GM18868 (cell line): ENCODE data around the gene AQP10.
"Not testable (repeated sequence)": the region's sequence is repeated elsewhere in the genome, so short reads cannot be mapped to it uniquely, and the experiment has no call there.

ENCODE experiments used
- ATAC-seq: cut with Tn5 transposase; IDR thresholded peaks from one replicate; pipeline ENCODE4 v1.9.1; 2021; ENCODE audit warnings: mild to moderate bottlenecking, moderate library complexity; ENCODE audit not compliant: unreplicated experiment

The AQP10 gene, protein sequence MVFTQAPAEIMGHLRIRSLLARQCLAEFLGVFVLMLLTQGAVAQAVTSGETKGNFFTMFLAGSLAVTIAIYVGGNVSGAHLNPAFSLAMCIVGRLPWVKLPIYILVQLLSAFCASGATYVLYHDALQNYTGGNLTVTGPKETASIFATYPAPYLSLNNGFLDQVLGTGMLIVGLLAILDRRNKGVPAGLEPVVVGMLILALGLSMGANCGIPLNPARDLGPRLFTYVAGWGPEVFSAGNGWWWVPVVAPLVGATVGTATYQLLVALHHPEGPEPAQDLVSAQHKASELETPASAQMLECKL

DNA sequence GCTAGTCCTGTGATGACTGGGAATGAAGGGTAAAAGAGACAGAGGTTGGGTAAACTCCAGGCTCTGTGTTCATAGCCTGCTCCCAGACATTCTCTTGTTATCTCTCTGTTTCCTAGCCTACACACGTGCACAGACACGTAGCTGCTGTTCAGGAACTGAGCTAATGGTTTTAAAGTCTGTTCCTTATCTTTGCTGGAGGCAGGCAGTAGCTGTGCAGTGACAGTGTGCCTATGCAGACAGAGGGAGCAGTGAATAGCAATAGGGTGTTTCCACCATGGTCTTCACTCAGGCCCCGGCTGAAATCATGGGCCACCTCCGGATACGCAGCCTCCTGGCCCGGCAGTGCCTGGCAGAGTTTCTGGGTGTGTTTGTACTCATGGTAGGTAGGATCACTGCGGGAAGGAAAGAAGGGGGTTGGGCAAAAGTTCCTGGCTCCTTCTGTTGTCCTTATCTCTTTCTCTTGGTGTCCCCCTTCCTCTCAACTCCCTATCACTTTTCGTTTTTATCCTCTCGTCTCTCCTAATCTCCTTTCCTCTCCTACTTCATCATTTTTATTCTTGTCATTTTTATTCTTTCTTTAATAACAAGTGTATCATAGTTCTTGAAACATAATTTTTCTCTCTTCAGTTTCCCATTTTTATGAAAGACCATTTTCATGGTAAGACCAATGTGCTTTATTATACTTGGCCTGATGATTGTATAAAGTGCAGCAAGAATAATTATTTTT, at the start of gene AQP10:
Gene AQP10 (plus strand): TSS at position 212 of the 727 bp plus-strand sequence. CDS start 63 bp downstream, at position 275.
- no peak for ATAC-seq

DNA sequence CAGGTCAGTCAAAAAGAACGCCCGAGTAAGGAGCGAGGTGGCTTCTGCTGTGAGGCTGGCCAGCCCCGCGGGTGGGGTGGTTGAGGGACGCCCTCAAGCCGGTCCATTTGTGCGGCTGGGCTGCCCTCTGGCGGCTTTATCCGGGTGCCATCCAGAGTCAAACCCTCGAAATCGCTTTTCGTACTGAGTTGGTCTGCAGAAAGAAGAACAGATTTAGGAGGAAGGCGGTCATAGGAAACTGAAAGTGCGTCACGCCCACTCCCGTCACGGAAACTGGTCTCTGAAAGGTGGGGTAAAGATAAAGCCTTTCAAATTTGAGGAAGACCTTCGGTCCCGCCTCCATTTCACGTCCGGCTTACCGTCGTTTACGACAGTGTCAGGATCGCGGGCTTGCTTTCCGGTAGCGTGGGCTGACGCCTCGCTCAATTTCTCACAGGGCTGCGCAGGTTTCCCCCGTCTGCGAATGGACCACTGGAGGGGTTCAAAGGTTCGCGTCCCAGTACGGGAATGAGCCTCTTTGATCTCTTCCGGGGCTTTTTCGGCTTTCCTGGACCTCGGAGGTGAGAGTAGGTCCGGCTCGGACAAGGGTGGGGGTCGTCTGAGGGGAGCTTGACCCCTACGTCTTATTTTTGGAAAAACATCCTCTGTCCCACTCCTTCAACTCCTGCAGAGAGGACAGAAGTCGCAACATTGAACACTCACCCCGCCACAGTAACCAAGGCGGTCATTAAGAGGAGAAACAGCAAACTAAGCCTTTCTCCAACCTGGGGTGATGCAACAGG, 48.5 kb upstream of the AQP10 start, which contains the start of gene HAX1:
Gene HAX1 (plus strand): TSS at position 413 of the 782 bp plus-strand sequence. CDS start 95 bp downstream, at position 508.
- peak; percentile 88 for ATAC-seq

DNA sequence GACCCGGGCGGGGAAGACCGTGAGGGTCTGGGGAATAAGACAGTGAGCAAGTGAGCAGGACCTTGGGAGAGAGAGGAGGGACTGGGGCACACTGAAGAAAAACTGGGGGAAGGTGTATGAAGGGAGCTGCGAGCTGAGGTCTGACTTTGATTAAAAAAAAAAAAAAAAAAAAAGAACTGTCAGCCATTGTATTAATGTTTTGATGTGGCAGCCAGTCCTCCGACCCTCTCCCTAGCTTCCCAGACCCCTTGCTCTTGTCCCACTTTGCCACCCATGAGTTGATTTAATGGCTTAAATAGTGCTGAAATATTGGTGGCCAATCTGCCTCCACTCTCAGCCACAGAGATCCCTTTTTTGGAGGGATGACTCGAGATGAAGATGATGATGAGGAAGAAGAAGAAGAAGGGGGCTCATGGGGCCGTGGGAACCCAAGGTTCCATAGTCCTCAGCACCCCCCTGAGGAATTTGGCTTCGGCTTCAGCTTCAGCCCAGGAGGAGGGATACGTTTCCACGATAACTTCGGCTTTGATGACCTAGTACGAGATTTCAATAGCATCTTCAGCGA, 47.8 kb upstream of the AQP10 start:
- no peak for ATAC-seq

DNA sequence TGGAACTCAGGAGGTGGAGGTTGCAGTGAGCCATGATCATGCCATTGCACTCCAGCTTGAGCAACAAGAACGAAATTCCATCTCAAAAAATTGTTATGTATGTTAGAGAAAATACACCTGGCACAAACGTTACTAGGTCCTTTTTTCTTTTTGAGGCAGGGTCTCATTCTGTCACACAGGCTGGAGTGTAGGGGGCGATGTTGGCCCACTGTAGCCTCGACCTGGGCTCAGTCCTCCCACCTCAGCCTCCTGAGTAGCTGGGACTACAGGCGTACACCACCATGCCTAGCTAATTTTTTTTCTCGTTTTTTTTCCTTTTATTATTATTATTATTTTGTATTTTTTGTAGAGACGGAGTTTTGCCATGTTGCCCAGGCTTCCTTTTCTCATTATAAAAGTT, 44.1 kb upstream of the AQP10 start:
- ATAC-seq = no peak

DNA sequence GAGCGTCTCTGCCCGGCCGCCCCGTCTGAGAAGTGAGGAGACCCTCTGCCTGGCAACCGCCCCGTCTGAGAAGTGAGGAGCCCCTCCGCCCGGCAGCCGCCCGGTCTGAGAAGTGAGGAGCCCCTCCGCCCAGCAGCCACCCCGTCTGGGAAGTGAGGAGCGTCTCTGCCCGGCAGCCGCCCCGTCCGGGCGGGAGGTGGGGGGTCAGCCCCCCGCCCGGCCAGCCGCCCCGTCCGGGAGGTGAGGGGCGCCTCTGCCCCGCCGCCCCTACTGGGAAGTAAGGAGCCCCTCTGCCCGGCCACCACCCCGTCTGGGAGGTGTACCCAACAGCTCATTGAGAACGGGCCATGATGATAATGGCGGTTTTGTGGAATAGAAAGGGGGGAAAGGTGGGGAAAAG, 33.3 kb upstream of the AQP10 start:
- not testable (repeated sequence) for ATAC-seq

DNA sequence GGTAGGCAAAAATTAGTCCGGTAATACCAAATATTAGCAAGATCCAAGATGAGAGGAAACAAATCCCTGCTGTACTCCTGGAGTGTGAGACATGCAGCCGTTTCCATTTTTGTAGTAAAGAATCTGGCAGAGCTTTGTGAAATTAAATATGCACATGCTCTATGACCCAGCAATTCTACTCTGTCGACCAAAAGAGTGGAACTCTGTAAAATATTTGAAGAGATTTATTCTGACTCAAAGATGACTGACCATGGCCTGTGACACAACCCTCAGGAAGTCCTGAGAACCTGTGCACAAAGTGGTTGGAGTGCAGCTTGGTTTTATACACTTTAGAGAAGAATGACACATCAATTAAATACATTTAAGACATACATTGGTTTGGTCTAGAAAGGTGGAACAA, 32.2 kb upstream of the AQP10 start:
- no peak for ATAC-seq

DNA sequence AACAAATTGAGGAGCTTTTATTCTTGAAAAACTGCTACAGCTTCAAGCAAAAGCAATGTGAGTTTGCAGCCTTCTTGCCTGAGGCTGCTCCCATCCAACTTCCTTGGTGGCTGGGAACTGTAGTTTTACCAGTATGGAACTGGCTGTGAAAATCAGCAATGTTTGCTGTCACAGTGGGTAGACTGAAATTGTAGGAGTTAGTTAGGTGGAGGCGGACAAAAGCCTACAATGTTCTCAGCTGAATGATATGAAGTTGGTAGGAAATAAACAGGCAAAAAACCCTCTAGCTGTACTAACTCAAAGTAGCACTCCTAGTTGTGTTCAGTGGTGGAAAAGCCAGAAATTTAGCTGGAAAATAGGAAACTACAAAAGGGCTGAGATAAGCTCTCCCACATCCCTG, 30.0 kb upstream of the AQP10 start:
- no peak for ATAC-seq

DNA sequence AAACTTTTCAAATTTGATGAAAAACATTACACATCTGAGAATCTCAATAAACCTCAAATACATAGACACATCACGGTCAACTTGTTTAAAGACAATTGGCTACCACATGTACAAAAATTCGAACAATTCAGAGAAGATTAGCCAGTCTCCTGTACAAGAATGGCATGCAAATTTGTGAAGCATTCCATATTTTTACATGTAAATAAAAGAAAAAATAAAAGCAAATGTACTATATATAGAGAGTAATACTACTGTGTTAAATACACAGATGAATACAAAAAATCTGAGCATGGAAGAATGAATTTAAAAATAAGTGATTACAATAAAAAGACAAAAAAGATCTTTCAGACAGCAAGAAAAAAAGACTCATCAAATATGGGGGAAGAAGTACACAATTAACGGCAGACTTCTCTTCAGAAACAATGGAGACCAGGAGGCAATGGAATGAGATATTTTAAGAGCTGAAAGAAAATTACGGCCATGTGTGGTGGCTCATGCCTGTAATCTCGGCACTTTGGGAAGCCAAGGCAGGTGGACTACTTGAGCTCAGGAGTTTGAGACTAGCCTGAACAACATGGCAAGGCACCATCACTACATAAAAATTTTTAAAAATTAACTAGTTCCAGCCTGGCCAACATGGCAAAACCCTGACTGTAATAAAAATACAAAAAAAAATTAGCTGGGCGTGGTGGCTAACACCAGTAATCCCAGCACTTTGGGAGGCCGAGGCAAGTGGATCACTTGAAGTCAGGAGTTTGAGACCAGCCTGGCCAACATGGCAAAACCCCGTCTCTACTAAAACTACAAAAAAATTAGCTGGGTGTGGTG, 25.3 kb upstream of the AQP10 start:
- ATAC-seq = no peak

DNA sequence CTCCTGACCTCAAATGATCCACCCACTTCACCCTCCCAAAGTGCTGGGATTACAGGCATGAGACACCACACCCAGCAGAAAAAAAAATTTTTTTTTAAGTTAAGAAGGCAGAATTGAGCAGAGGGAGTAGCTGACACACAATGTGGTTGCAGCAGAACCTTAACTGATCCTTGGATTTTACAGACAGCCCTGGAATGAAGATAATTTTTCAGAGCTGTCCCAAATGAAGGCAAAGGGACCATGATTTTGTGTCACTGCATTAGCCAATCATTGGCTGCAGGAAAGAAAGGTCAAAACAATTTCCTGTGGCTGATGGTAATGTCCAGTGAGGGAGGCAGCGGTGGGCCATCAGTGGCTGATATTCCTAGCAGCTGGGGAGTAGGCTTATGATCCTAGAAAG, 19.3 kb upstream of the AQP10 start:
- ATAC-seq = no peak

DNA sequence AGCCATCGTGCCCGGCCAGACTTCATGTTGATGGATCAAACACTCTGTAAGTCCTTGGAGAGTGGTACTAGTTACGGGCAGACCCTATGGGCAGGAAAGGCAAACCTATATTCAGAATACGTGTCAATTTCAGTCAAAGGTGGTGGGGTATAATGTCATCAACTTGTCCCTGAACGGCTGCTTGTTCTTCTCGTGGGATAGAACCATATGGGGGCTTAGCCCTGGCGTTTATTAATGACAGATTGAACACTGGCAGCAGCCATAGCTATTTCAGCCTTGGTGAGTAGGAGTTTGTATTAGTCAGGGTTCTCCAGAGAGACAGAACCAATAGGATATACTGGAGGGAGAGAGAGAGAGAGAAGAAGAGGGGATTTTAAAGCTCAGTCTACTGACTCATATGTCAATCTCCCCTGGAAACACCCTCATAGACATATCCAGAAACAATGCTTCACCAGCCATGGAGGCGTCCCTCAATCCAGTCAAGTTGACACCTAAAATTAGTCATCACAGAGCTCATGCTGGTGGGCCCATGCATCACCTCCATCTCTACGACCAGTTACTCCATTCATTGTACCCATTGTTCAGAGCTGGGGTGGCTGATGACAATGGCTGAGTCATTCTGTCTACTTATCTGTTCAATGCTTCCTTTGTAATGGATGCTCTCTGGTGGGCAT, 16.1 kb upstream of the AQP10 start:
- no peak for ATAC-seq

DNA sequence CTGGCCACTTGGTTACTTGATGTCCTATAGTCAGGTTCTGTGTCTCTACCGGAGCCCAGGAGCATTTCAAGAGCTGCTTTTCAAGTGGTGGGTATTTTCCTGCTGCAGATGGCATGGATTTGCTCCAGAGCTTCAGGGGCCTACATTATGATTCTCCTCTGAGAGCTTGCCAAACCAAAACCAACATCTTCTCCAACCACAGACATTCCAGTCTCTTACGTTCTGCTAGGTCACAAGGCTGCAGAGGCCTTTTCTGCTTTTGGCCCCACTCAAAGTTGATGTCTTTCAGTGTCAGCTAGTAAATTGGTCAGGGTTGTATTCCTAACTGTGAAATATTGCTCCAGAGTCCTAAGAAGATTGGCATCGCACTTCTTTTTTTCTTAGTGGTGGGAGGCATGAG, 14.7 kb upstream of the AQP10 start:
- ATAC-seq = no peak

DNA sequence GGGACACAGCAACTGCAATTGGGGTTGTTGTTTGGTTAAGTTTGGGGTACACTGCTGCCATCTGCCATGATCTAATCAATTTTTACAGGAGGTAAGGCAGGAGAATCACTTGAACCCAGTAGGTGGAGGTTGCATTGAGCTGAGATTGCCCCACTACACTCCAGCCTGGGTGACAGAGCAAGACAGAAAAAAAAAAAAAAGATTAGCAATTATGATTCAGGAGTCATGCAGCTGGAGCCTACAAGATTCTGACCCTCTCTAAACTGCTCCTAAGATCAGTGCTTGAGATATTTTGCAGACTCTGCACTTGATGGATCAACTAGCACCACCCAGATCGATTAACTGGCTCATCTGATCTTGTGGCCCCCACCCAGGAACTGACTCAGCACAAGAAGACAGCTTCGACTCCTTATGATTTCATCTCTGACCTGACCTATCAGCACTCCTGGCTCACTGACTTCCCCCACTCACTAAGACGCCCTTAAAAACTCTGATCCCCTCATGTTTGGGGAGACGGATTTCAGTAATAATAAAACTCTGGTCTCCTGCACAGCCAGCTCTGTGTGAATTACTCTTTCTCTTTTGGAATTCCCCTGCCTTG, 13.1 kb upstream of the AQP10 start:
- not testable (repeated sequence) for ATAC-seq

DNA sequence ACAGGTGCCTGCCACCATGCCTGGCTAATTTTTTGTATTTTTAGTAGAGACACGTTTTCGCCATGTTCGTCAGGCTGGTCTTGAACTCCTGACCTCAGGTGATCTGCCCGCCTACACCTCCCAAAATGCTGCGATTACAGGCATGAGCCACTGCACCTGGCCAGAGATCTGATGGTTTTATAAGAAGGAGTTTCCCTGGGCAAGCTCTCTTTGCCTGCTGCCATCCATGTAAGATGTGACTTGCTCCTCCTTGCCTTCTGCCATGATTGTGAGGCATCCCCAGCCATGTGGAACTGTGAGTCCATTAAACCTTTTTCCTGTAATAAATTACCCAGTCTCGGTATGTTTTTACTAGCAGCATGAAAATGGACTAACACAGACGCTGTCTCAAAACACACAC, 11.8 kb upstream of the AQP10 start:
- not testable (repeated sequence) for ATAC-seq

DNA sequence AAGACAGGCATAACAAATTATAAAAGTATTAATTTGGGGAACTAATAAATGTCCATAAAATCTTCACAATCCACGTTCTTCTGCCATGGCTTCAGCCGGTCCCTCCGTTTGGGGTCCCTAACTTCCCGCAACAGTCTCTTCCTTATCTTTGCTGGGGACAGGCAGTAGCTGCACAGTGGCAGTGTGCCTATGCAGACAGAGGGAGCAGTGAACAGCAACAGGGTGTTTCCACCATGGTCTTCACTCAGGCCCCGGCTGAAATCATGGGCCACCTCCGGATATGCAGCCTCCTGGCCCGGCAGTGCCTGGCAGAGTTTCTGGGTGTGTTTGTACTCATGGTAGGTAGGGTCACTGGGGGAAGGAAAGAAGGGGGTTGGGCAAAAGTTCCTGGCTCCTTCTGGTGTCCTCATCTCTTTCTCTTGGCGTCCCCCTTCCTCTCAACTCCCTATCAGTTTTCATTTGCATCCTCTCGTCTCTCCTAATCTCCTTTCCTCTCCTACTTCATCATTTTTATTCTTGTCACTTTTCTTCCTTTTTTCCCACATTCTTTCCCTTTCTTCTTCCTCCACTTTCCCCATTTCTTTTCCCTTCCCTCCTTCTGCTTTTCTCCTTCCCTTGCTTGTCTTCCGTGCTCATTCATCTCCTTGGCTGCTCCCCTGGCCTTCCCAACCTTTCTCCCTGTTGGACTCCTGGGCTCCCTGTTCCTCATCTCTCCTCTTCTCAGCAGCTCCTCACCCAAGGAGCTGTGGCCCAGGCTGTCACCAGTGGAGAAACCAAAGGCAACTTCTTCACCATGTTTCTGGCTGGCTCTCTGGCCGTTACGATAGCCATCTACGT, 8.4 kb upstream of the AQP10 start:
- ATAC-seq = not testable (repeated sequence)

DNA sequence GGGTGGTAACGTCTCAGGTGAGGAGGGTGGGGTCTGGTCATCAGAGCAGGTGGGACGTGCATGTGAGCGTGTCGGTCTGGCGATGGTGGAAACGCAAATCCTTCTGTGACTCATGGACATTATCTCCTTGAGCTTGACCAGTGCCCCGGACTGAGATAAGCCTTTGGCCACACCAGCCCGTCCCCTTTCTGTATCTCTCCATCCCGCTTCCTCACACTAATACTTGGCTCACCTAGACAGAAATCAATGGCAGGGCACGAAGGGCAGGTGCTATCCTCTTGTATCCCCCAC, 7.9 kb upstream of the AQP10 start:
- no peak for ATAC-seq

DNA sequence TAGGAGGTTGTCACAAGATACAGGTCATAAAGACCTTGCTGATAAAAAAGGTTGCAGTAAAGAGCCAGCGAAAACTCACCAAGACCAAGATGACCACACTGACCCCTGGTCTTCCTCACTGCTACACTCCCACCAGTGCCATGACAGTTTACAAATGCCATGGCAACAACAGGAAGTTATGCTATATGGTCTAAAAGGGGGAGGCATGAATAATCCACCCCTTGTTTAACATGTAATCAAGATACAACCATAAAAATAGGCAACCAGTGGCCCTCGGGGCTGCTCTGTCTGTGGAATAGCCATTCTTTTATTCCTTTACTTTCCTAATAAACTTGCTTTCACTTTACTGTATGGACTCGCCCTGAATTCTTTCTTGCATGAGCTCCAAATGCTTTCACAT, 6.7 kb upstream of the AQP10 start:
- ATAC-seq = not testable (repeated sequence)

DNA sequence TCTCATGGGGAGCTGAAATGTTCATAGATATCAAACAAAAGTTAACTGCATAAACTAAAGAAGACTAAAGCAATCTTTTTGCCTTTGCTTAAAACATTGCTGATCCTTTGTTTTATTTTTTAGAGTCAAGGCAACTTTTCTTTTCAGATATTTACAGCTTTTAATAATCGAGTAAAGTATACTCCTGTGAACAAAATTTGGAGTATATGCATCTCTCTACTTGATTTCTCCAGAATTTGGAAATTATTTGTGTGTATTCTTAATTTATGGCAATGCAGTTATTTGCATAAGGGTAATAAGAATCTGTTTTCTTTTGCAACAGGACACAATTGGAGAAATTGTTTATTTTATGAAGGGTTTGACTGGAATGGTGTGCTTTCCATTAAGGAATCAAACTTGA, 4.2 kb upstream of the AQP10 start:
- no peak for ATAC-seq

DNA sequence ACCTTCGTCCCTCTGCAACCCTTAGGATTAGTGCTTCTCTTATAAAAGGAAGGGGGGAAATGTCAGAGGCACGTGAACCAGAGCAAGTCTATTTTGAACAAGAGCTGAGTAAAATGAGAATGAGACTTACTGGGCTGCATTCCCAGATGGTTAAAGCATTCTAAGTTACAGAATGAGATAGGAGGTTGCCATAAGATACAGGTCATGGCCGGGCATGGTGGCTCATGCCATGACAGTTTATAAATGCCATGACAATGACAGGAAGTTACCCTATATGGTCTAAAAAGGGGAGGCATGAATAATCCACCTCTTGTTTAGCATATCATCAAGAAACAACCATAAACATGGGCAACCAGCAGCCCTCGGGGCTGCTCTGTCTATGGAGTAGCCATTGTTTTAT, 2.5 kb upstream of the AQP10 start:
- ATAC-seq = no peak

DNA sequence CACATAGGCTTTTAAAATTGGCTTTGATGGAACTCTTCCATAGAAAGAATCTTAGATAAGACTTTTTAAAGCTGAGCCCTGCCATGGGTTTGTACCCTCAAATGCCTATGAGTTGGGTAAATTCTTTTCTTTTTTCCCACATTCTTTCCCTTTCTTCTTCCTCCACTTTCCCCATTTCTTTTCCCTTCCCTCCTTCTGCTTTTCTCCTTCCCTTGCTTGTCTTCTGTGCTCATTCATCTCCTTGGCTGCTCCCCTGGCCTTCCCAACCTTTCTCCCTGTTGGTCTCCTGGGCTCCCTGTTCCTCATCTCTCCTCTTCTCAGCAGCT, 679 bp downstream of the AQP10 start:
- ATAC-seq = not testable (repeated sequence)
